OCI-M2 (cell line): Measurements from ENCODE around the gene SCG5.

Source experiments
- DNase-seq: peaks from one replicate; lab custom pipeline; 2025; ENCODE audit not compliant: unreplicated experiment; lab: John Stamatoyannopoulos, UW

The SCG5 gene

DNA sequence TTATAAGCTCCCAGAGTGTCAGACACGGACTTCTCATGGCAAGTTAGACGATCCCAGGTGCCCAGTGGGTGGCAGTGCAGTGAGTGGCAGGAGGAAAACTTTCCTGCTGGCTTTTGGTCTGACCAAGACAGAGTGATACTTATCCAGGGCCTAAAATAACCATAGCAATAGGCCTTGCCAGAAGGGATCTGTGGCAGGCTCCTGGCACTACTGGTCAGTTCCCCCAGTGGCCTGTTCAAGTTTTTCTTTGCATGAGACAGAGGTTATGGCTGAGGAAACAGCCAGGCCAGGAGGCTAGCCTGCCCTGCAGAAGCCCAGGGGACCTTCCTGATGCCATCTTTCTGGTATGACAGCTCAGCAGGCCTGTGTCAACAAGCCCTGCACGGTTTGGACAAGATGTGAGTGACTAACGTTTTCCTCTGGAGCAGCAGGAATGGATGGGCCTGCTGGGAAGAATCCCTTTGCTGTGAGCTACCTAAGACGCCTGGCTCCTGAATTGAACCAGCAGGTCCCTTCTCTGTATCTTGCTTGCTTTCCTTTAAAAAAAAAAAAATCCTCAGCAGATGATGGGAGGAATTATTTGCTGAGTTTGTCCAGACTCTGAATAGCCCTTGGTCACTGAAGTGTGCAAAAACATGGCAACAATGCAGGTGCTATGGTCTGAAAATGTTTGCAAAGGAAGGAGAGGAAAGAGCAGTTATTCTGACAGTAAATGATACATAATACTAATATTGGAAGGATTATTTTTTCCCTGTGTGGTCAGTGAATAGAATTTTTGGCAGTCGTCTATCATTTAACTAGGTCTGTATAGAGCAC lies 18.0 kb downstream of the SCG5 start:
- DNase-seq = no peak

DNA sequence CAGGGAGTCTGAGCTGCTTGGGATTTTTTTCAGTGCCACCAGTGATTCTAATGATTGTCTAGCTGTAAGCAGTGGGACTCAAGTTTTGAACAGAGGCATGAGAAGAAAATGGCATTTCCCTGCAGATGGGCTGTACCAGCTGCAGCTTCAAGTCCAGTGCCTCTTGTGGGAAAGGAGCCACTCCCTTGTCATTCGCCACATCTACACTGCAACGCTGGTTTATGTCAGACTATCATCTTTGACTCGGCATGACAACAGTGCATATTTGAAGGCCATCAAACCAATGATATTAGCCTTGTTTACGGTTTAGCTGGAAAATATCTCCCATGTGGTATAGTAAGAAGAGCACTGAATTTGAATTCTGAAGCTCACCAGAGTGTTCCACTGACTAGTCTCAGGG lies 22.2 kb downstream of the SCG5 start:
- DNase-seq = no peak

DNA sequence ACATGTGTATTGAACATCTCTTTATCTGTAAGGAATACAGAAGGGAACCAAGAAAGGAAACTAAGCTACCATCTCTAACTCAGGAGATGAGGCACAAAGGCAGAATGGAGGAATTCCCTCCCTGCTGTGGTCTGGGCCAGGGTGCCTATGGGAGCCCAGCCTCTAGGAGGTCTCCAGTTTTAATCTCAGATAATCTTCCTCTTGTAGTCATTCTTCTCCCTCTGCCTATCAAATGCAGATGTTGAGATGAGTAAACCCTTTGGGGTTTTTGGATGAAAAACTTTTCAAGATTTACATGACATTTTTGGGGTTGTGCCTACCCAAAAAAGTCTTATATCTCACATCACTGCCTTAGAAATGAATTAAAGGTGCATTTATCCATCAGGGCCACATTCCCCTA lies 23.3 kb downstream of the SCG5 start:
- DNase-seq = no peak

DNA sequence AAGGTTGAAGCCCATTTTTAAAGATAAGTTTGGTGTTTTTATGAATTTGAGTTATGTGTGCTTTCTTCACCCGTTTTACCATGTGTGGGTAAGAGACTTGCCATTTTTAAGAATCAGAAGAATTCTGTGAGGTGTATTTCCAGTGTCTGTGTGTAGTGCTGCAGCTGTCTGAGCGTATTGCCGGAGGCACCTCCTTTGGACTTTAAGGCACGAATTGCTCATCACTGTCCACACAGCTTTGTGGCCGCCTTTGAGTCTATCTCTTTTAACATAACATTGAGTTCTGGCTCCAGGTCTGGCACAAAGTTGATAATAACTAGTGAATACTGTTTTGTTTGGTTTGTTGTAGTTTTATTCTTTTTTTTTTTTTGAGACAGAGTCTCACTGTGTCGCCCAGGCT lies 25.8 kb downstream of the SCG5 start:
- no peak for DNase-seq

DNA sequence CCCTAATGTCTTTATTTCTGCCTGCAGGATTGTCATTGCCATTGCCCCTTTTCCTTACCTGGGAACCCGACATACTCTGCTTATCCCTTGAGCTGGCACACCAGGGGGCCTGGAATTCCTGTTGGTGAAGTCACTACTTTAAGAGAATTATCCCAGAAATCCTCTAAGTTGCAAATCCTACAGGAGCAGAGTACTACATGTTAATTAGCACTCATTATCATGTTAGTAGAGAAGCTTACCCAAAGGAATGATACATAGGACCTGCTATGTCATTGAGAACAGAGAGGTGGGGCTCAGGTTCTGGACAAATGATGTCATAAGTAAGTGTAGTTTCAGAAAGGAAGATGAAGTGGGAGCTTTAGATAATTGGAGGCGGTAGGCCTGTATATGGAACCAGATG lies 27.4 kb downstream of the SCG5 start:
- no peak for DNase-seq

DNA sequence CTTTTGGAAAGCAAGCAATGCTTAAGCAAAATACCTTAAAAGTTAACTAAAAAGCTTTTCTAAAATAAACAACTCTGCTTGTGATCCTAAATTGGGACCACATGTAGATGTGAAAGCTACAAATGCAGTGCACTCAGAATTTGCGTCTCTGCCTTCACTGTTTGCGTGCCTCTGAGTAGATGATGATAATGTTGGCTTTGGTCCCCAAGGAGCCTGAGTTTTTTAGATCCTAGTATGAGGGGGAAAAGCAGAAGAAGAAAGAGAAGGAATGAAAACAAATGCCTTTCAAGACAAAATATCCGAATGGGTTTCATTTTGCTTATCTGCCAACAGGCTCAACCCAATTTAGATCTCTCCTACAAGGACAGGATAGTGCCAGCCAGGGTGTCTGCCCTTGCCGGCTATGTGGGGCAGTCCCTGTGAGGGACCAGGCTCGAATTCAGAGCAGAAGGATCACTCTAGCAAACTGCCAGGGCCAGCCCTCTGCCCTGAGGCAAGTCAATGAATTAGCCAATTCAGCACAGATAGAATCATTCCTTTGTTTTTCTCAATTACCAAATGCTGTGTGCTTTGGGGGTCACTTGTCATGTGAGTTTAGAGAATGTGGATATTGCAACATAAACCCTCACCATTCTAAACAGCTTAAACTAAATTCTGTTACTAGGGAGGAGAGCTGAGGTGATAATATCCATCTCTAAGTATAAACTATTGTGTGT lies 28.5 kb downstream of the SCG5 start:
- no peak for DNase-seq

DNA sequence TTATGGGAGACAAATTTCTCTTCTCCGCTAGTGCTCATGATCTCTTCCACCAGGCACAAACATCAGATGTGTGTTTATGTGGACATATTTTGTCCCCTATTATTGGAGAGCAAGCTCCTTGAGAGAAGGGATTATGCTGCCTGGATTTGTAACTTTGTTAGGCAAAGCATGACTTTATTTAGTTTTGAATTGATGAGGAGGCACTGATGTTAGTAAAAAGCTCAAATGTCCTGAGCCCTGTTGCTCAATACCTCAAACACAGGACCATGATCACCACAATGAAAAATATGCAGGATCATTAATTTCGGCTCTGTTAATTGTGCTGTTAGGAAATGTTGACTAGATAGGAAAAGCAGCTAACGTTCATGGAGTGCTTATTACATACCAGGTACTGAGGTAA lies 29.1 kb downstream of the SCG5 start:
- no peak for DNase-seq

DNA sequence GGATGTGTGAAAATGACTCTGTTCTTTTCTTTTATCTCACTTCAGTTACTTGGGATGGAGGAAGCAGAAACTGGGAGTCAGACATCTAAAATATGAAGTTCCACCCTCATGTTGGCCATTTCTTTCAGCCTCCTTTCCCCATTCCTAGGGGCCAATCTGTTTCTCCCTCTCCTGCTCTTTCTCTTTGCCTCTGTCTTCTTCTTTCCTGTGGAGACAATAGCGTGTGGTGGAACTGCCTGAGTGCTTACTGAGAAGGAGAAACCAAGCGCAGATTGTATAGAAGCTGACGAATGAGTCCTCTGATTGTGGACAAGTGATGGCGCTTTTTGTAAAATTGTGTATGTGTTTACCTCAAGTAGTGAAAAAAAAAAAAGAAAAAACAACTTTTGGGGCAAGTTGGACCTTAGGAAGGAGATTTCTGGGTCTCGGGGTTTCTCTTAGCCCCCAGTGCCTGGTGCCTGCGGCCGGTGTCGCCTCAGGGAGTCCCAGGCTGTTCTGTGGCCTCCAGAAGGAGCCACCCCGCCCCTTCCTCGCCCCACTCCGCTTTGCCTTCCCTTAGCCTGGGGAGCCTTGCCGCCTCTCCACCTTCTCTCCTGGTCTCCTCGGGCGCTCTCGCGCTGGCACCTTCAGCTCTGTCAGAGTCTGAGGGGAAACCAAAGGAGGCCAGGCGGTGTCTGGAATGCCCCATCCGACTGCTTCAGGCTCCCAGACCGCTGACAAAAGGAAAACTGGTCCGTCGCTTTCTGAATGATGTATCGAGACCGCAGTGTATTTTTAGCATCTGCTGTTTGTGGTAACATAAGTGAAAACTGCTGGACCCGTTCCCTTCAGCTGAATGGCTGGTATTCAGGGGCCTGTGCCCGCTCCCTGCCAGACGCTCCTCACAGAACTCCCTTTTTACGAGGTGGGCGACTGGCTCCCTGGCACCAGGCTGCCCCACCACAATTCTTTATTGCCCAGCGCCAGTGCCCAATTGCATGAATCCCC lies 30.1 kb downstream of the SCG5 start:
- DNase-seq = no peak

DNA sequence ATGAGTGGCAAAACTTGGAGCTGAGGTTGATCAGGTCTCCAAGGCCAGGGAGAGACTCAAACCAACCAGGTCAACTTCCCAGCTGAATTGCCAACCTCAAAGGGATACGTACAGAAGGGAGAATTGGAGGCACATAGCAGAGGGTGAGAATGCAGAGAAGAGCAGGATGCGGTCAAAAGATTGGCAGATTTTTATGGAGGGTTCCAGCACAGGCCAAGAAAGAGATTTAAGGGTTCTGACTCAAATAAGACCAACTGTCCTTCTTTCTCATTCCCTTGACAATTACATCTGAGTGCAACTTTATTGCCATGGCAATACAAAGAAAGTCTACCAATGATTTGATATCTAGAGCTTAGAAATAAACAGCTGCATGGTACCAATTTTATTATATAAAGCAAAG lies 33.2 kb downstream of the SCG5 start:
- no peak for DNase-seq

DNA sequence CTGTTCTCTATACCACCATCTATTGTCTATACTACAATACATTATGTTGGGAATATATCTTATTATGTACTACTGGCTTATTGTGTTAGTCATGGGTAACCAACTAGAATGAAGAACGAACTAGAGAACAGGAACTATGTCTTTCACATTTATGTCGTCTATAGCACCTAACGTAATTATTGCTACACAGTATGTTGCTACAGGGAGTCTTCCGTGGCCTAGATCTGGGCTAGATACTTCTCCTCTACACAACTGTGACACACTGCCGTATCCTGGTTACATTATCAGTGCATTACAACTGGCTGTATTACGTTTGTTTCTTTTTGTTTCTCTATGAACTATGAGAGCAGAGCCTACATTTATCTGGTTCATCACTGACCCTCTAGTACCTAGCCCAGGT lies 34.0 kb downstream of the SCG5 start:
- no peak for DNase-seq

DNA sequence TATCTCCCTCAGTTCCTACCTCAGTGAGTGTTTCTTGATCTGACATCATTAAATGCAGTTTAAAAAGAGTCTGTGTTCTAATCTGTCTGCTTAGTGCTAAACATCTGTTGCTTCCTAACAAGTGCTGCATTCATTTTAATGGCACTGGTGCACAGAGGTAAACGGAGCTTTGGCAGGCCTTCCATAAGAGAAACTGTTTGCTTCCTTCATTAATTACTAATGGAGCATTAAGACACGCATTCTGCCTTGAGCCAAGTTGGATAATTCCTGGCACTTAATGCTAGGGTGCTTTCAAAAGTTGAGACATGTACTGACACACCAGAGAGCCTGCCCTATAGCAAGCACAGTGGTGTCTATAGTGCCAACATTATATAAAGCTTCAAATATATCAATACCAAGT lies 34.7 kb downstream of the SCG5 start:
- no peak for DNase-seq

DNA sequence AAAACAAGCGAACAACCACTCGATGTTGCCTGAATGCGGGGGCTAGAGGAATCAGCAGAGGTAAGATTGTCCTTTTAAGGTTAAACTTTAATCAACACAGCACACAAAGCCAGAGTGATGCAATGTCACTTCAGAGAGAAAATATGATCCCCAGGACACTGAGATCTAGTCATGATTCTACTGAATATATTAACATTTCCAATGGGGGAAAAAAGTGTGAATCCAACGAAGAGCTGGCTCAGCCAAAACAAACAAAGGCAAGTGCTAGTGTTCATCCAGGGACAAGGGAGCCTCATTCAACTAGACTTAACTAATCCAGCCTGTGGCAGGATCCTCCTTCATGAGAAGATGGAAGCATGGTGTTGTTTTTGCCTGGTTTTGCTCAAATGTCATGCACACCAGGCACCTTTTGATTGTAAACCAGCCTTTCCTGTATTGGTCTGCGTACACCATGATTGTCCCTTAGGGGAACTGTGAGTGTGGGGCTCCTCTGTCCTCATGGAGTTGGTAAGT lies 35.8 kb downstream of the SCG5 start:
- DNase-seq = no peak

DNA sequence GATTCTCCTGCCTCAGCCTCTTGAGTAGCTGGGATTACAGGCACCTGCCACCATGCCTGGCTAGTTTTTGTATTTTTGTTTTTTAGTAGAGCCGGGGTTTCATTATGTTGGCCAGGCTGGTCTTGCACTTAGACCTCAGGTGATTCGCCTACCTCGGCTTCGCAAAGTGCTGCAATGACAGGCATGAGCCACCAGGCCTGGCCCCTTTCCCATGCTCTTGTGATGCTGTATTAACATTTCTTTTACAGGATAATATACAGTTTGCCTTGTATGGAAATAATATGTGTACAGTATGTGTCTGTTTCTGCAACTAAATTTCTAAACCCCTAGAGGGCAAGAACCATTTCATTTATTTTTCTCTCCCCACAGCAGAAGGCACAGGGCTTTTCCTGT lies 37.8 kb downstream of the SCG5 start:
- no peak for DNase-seq

DNA sequence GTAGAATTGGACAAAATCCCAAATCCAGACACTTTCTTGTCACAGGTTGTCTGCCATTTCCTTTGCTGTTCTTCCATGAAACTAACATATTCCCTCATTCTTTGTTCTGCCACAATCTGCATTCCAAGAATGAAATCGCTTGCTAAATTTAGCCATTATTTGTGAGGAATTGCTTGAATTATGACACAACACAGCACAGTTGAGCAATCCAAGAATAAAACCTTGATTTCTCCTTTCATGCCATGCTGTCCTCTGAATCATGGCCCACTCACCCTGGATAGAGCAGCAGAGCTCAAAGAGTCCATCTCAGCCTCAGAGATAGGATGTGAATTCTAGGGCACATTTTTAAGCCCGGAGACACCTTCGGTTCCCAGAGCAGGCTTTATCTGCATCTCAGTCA lies 41.1 kb downstream of the SCG5 start:
- no peak for DNase-seq

DNA sequence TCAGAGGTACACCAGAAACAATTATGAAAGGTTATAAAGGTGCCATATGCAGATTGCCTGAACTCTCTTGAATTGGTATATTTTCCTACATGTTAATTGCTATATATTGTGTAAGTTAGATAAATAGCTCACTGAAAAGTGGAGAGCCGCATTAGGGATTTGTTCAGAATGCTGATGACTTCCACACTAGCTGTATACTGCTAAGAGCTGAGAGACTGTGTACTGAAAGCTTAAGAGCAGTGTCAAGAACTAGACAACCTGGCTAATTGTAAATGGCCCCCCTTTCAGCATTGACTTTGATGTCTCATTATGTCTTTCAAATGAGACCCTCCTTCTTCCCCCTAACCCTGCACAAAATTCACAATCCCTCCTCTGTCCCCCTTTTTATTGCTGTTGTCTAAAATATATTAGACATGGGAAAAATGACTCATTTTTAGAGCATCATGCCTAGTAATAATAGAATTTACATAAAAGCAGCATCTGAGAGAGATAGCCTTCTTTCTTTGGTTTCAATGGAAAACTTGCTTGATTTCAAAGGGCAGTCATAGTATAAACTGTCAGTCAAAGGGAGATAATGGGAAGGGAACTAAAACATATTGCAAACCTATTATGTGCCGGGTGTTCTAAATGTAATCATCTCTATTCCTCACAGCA lies 41.6 kb downstream of the SCG5 start:
- no peak for DNase-seq

DNA sequence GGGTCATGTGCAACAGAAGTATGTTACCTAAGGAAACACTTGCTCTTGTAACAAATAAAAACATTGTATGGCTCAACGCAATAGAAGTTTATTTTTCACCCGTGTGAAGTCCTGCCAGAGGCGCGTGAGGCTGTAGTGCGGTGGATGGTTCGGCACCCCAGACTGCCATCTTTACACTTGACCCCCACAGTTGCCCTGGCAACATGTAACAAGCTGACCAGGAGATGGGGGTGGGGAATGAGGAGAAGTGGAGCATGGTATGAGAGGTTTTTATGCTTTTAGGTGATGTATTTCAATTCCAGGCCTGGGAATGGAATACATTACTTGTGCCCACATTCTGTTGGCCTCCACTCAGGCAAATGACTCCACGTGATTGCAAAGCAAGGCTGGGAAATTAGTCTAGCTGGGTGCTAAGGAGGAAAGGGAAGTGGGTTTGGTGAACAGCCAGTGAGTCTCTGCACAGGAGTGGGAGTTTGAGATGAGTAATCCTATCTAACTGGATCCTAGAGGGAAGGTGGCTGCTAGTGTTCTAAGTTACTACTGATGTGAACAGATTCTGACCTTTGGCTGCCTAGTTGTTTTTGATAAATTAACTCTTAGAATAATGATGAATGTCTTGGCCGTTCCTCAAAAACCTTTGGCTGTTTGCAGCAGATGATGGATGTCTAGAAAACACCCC lies 42.5 kb downstream of the SCG5 start:
- DNase-seq = no peak

DNA sequence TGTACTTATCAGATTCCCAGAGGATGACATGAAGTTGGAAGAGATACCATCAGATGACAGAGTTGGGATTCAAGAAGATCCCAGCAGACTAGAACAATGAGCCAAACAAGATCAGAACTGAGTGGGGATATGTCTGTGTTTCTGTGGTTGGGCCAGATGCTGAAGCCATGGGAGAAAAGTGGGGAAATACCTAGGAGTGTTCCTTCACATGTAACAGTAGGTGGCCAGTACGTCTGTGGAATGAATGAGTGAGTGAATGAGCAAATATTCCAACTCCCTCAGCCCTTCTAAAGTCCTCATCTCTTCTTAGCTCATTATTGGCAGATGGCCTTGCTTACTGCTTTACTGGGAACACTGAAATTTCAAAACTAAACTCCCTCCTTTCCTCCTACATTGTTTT lies 44.1 kb downstream of the SCG5 start:
- DNase-seq = no peak

DNA sequence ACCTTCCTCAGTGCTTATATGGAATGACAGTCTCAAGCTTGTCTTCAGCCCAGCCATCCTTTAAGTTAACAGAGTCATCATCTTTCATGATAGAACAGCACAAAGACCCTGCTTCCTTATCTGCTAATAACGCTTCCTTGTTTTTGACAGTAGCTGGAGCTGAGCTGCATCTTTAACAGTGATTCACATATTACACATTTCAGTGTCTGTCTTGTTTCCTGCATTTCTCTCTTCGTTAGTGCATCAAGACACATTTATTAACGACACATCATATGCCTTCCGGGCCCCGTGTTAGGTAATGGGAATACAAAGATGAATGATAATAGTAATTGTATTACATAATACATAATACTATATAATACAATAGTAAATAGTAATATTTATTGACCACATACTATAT lies 46.0 kb downstream of the SCG5 start:
- DNase-seq = no peak

DNA sequence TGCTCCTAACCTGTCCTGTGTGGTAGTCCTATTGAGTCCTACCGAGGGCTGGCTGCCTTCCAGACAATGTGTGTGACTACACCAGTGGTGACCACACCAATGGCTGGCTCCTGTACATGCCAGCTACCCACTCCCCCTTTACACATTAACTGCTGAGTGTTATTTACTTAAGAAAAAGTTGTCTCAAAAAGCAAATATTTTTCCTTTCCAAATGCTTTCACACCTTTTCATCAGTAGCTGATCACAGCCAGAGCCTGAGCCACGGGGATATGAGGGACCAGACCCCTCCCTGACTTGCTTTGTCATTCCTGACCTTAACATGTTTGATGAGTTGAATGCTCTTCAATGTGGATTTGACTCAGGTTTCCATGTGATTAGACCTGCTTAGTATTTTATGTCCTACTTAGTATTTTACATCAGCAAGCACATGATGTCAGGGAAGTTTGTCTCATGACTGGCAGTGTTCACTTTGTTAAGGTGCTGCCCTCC lies 46.7 kb downstream of the SCG5 start:
- DNase-seq = no peak
